Measurements from ENCODE around the gene ZNF273.

ZNF273 gene

DNA sequence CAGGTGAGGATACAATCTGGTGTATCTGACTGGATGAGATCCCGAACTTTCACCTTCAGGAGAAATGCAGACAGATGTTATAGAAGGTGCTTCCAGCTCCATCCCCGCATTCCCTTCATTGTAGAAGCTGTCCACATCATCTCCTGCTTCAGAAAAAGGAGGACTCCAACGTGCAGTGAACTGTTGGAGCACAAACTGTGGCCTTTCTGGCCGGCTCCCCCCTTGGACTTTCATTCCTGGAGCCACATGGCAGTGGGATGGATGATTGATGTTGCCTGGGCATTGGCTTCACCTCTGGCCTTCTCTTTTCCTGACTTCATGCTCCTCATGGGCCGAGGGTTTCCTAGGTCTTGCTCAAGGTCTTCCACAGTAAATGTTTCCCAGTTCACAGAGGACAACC, 29.6 kb upstream of the ZNF273 start:
- DNase-seq (ENCODE audit: extremely low read depth, low read depth) = no peak
- TF ChIP-seq, protein P1, sequence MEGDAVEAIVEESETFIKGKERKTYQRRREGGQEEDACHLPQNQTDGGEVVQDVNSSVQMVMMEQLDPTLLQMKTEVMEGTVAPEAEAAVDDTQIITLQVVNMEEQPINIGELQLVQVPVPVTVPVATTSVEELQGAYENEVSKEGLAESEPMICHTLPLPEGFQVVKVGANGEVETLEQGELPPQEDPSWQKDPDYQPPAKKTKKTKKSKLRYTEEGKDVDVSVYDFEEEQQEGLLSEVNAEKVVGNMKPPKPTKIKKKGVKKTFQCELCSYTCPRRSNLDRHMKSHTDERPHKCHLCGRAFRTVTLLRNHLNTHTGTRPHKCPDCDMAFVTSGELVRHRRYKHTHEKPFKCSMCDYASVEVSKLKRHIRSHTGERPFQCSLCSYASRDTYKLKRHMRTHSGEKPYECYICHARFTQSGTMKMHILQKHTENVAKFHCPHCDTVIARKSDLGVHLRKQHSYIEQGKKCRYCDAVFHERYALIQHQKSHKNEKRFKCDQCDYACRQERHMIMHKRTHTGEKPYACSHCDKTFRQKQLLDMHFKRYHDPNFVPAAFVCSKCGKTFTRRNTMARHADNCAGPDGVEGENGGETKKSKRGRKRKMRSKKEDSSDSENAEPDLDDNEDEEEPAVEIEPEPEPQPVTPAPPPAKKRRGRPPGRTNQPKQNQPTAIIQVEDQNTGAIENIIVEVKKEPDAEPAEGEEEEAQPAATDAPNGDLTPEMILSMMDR (IDR thresholded peaks at IDR 0.05; ENCODE audit: low read depth, low read length) = no peak

DNA sequence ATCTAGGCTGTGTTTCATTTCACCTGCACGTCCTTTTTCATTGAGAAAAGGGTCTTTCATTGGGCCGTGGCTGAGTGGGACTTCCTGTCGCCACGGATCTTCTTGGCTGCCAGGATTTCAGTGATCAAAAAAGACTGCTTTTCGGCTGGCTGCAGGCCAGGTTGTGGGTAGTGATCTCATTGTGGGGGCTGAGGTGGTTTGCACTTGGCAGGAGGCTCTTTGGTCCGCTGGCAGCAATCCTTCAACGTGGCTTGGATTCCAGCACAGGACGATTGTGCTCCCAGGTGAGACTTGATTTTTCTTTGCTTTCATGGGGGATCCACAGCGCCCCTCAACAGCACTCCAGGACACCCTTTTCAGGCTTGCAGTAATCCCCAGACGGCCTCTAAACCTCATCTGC, 29.0 kb upstream of the ZNF273 start:
- TF ChIP-seq, protein P1 (IDR thresholded peaks at IDR 0.05; ENCODE audit: low read depth, low read length) = no peak
- no peak for DNase-seq (ENCODE audit: extremely low read depth, low read depth)

DNA sequence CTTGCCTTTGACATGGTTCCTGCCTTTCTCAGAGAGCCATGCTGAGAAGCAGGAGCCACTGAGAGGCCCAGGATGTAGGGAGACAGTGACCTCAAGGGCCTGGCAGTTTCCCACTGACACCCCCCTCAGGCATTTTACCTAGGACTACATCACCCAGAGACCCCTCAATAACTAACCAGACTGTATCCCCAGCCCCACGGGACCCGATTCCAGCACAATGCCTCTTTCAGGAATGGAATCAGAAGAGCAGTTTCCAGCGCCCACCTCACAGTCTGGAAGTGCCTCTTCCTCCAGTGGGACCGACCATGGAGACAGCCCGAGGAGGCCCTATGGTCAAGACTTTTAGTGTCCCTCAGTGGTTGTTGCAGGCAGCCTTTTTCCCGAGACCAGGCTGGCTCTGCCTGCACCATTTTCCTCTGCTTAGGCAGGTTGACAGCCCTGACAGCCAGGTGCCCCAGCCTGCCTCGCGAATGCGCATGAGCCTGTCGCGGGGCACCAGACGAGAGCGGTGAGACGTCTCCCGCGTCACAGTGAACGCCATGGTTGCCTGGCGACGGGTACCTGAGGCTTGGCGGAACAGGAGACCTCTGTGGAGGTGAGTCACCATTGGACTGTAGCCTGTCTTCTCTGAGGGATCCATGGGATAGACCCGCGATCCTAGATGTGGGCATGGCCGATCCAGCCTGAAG, 28.4 kb upstream of the ZNF273 start:
- DNase-seq (ENCODE audit: extremely low read depth, low read depth) = no peak
- TF ChIP-seq, protein P1 (IDR thresholded peaks at IDR 0.05; ENCODE audit: low read depth, low read length) = no peak

DNA sequence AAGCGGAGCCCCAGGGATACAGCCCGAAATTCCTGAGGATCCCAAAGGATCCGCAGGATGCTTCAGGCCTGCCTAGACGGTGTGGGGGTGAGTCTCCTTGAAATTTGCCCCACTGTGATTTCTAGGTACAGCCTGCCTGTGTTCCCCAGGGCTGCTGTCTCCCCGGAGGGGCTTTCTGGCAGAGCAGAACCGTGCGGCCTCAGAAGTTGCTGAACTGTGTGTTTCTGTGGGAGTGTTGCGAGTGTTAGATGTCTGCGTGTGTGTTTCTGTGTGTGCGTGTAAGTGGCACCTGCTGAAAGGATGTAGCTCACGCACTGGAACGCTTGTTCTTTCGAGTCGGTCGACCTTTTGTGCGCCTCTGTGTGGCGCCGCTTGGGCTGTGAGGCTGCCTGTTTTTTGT, 27.8 kb upstream of the ZNF273 start:
- DNase-seq (ENCODE audit: extremely low read depth, low read depth) = no peak
- TF ChIP-seq, protein P1 (IDR thresholded peaks at IDR 0.05; ENCODE audit: low read depth, low read length) = no peak

DNA sequence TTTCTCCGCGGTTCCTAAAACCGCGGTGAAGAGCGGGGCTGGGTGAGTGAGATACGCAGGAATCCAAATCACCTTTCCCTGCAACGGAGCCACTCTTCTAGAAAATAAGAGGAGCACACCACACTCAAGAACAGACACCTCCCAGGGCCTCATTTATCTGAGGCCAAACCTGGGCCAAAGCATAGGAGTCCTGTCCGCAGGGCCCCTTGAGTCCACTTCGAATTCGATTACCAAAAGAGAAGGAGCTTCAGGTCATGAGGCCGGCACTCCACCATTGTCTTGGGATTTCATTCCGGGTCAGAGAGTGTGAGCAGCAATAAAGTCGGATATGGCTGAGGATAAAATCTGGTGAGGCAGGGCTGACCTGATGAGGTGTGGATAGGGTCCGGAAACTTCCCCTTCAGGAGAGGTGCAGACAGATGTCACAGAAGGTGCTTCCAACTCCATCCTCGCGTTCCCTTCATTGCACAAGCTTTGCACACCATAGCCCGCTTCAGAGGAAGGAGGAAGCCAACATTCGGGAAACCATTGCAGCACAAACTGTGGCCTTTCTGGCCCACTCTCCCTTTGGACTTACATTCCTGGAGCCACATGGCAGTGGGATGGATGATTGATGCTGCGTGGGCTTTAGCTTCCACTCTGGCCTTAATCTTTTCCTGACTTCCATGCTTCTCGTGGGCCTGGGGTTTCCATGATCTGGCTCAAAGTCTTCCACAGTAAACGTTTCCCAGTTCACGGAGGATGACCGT, 27.2 kb upstream of the ZNF273 start:
- TF ChIP-seq, protein P1 (IDR thresholded peaks at IDR 0.05; ENCODE audit: low read depth, low read length) = no peak

DNA sequence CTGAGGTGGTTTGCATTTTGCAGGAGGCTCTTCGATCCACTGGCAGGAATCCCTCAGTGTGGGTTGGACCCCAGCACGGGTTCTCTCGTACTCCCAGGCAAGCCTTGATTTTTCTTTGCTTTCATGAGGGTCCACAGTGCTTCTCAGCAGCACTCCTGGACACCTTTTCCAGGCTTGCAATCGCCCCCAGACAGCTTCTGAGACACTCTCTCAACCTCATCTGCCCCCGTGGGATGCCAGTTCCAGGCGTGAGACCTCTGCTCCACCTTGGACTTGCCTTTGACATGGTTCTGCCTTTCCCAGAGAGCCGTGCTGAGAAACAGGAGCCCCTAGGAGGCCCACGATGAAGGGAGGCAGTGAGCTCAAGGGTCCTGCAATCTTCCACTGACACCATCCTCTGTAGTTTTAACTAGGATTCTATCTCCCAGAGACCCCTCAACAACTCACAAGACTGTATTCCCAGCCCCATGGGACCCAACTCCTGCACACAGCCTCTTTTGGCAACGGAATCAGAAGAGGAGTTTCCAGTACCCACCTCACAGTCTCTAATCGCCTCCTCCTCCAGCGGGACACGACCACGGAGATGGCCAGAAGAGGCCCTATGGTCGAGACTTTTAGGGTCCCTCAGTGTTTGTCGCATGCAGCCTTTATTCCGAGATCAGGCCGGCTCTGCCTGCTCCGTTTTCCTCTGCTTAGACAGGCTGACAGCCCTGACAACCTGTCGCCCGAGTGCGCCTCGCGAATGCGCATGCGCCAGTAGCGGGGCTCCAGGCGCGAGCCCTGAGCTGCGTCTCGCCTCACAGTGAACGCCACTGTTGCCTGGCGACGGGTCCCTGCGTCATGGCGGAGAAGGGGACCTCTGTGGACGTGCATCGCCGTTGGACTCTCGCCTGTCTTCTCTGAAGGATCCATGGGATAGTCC, 26.0 kb upstream of the ZNF273 start:
- no peak for DNase-seq (ENCODE audit: extremely low read depth, low read depth)
- TF ChIP-seq, protein P1 (IDR thresholded peaks at IDR 0.05; ENCODE audit: low read depth, low read length) = no peak

More for the DNA sequence above, 27.2 kb upstream of the ZNF273 start:
- DNase-seq (ENCODE audit: extremely low read depth, low read depth) = no peak
